Measurements from ENCODE around the gene MTHFR.

Gene MTHFR

GRCh38 chr1:11795238-11795890 is 10.4 kb downstream of the MTHFR start:
- Mint-ChIP-seq H3K9me3 (no peaks in the 10 kb centered on the region), H3K27ac (no peak overlapping the region), H3K4me1 (ENCODE audit: low read depth) (peaks cover 5% of the 10 kb centered on the region), H3K27me3 (ENCODE audit: low read depth) (no peaks in the 10 kb centered on the region), H3K36me3 (ENCODE audit: low read depth) (peaks cover 24% of the 10 kb centered on the region), H3K4me3 (no peak overlapping the region)

- H3K27ac Mint-ChIP-seq: no peak overlapping the region
- no peaks in the 10 kb centered on the region for H3K9me3 Mint-ChIP-seq
- no peak overlapping the region for H3K4me3 Mint-ChIP-seq
- no peaks in the 10 kb centered on the region for H3K27me3 Mint-ChIP-seq (ENCODE audit: low read depth)
- H3K4me1 Mint-ChIP-seq (ENCODE audit: low read depth): peaks cover 5% of the 10 kb centered on the region
- peaks cover 21% of the 10 kb centered on the region for H3K36me3 Mint-ChIP-seq (ENCODE audit: low read depth)
Observed at GRCh38 chr1:11794446-11795237, 11.1 kb downstream of the MTHFR start.

GRCh38 chr1:11793819-11794218 is 11.9 kb downstream of the MTHFR start:
- H3K4me1 Mint-ChIP-seq (ENCODE audit: low read depth): peaks cover 5% of the 10 kb centered on the region
- H3K4me3 Mint-ChIP-seq: no peak overlapping the region
- H3K27me3 Mint-ChIP-seq (ENCODE audit: low read depth): no peaks in the 10 kb centered on the region
- no peak overlapping the region for H3K27ac Mint-ChIP-seq
- peaks cover 21% of the 10 kb centered on the region for H3K36me3 Mint-ChIP-seq (ENCODE audit: low read depth)
- H3K9me3 Mint-ChIP-seq: no peaks in the 10 kb centered on the region

GRCh38 chr1:11792106-11792505 is 13.7 kb downstream of the MTHFR start:
- peaks cover 21% of the 10 kb centered on the region for H3K36me3 Mint-ChIP-seq (ENCODE audit: low read depth)
- no peak overlapping the region for H3K27ac Mint-ChIP-seq
- H3K9me3 Mint-ChIP-seq: no peaks in the 10 kb centered on the region
- H3K4me3 Mint-ChIP-seq: no peak overlapping the region
- no peaks in the 10 kb centered on the region for H3K27me3 Mint-ChIP-seq (ENCODE audit: low read depth)
- peaks cover 2% of the 10 kb centered on the region for H3K4me1 Mint-ChIP-seq (ENCODE audit: low read depth)

- Mint-ChIP-seq H3K36me3 (ENCODE audit: low read depth) (peaks cover 21% of the 10 kb centered on the region), H3K27ac (no peak overlapping the region), H3K4me3 (no peak overlapping the region), H3K27me3 (ENCODE audit: low read depth) (no peaks in the 10 kb centered on the region), H3K4me1 (ENCODE audit: low read depth) (no peaks in the 10 kb centered on the region), H3K9me3 (no peaks in the 10 kb centered on the region)
Observed at GRCh38 chr1:11790880-11791715, 14.7 kb downstream of the MTHFR start.

GRCh38 chr1:11790101-11790879 is 15.5 kb downstream of the MTHFR start:
- H3K4me3 Mint-ChIP-seq: no peak overlapping the region
- no peak overlapping the region for H3K27ac Mint-ChIP-seq
- H3K9me3 Mint-ChIP-seq: no peaks in the 10 kb centered on the region
- H3K36me3 Mint-ChIP-seq (ENCODE audit: low read depth): peaks cover 13% of the 10 kb centered on the region
- H3K27me3 Mint-ChIP-seq (ENCODE audit: low read depth): no peaks in the 10 kb centered on the region
- H3K4me1 Mint-ChIP-seq (ENCODE audit: low read depth): peaks cover 2% of the 10 kb centered on the region

GRCh38 chr1:11789126-11790067 is 16.4 kb downstream of the MTHFR start:
- Mint-ChIP-seq H3K9me3 (no peaks in the 10 kb centered on the region), H3K4me1 (ENCODE audit: low read depth) (peaks cover 2% of the 10 kb centered on the region), H3K36me3 (ENCODE audit: low read depth) (peaks cover 9% of the 10 kb centered on the region), H3K27me3 (ENCODE audit: low read depth) (no peaks in the 10 kb centered on the region), H3K4me3 (no peak overlapping the region), H3K27ac (no peak overlapping the region)

- H3K4me1 Mint-ChIP-seq (ENCODE audit: low read depth): peaks cover 2% of the 10 kb centered on the region
- H3K27ac Mint-ChIP-seq: no peak overlapping the region
- no peaks in the 10 kb centered on the region for H3K9me3 Mint-ChIP-seq
- no peak overlapping the region for H3K4me3 Mint-ChIP-seq
- H3K36me3 Mint-ChIP-seq (ENCODE audit: low read depth): peaks cover 7% of the 10 kb centered on the region
- H3K27me3 Mint-ChIP-seq (ENCODE audit: low read depth): no peaks in the 10 kb centered on the region
Observed at GRCh38 chr1:11788549-11789053, 17.2 kb downstream of the MTHFR start.

- Mint-ChIP-seq H3K4me3 (no peak overlapping the region), H3K27me3 (ENCODE audit: low read depth) (no peaks in the 10 kb centered on the region), H3K27ac (no peak overlapping the region), H3K9me3 (no peaks in the 10 kb centered on the region), H3K36me3 (ENCODE audit: low read depth) (peaks cover 7% of the 10 kb centered on the region), H3K4me1 (ENCODE audit: low read depth) (peaks cover 2% of the 10 kb centered on the region)
Observed at GRCh38 chr1:11787804-11788436, 17.8 kb downstream of the MTHFR start.

- H3K9me3 Mint-ChIP-seq: no peaks in the 10 kb centered on the region
- no peak overlapping the region for H3K4me3 Mint-ChIP-seq
- no peaks in the 10 kb centered on the region for H3K27me3 Mint-ChIP-seq (ENCODE audit: low read depth)
- peaks cover 2% of the 10 kb centered on the region for H3K4me1 Mint-ChIP-seq (ENCODE audit: low read depth)
- H3K27ac Mint-ChIP-seq: no peak overlapping the region
- peaks cover 7% of the 10 kb centered on the region for H3K36me3 Mint-ChIP-seq (ENCODE audit: low read depth)
Observed at GRCh38 chr1:11787251-11787803, 18.4 kb downstream of the MTHFR start.

GRCh38 chr1:11786168-11786567 is 19.6 kb downstream of the MTHFR start:
- Mint-ChIP-seq H3K4me1 (ENCODE audit: low read depth) (peaks cover 2% of the 10 kb centered on the region), H3K9me3 (no peaks in the 10 kb centered on the region), H3K4me3 (no peak overlapping the region), H3K36me3 (ENCODE audit: low read depth) (peaks cover 6% of the 10 kb centered on the region), H3K27ac (no peak overlapping the region), H3K27me3 (ENCODE audit: low read depth) (no peaks in the 10 kb centered on the region)

GRCh38 chr1:11784993-11785769 is 20.6 kb downstream of the MTHFR start:
- H3K4me3 Mint-ChIP-seq: no peak overlapping the region
- H3K9me3 Mint-ChIP-seq: no peaks in the 10 kb centered on the region
- no peaks in the 10 kb centered on the region for H3K27me3 Mint-ChIP-seq (ENCODE audit: low read depth)
- H3K4me1 Mint-ChIP-seq (ENCODE audit: low read depth): peaks cover 2% of the 10 kb centered on the region
- no peak overlapping the region for H3K27ac Mint-ChIP-seq
- H3K36me3 Mint-ChIP-seq (ENCODE audit: low read depth): no peaks in the 10 kb centered on the region
